Glutamatergic neuron (in vitro differentiated cells): ENCODE data around the gene GOLGA8A. TPM values are rescaled to one million over a fixed set of nuclear protein-coding genes. Genes with fewer than 3 reads are reported as not detected.

Source experiments
- DNase-seq: peaks from one replicate; pipeline ENCODE4 v3.0.0; 2022
- H3K27ac Mint-ChIP-seq: one replicate; pipeline ENCODE4 v1.8.0; 2020; ENCODE audit warnings: mild to moderate bottlenecking, mixed read lengths, inconsistent platforms; ENCODE audit not compliant: unreplicated experiment
- H3K27me3 Mint-ChIP-seq: one replicate; pipeline ENCODE4 v1.8.0; 2020; ENCODE audit warnings: mild to moderate bottlenecking, moderate library complexity, mixed read lengths, inconsistent platforms; ENCODE audit not compliant: unreplicated experiment
- H3K36me3 Mint-ChIP-seq: one replicate; pipeline ENCODE4 v1.8.0; 2020; ENCODE audit warnings: mild to moderate bottlenecking, mixed read lengths, inconsistent platforms; ENCODE audit not compliant: unreplicated experiment
- H3K4me1 Mint-ChIP-seq: one replicate; pipeline ENCODE4 v1.8.0; 2020; ENCODE audit warnings: mild to moderate bottlenecking, low read depth, mixed read lengths, inconsistent platforms; ENCODE audit not compliant: unreplicated experiment
- H3K4me3 Mint-ChIP-seq: one replicate; pipeline ENCODE4 v1.8.0; 2020; ENCODE audit warnings: mild to moderate bottlenecking, mixed read lengths, inconsistent platforms; ENCODE audit not compliant: unreplicated experiment
- H3K9me3 Mint-ChIP-seq: one replicate; pipeline ENCODE4 v1.8.0; 2020; ENCODE audit warnings: mild to moderate bottlenecking, moderate library complexity, mixed read lengths, inconsistent platforms; ENCODE audit not compliant: unreplicated experiment
- total RNA-seq: library from RNA; stranded (reverse); fragmentation: NEBNext Ultra II Directional; extraction: Animal tissue kit (Norgen Biotek cat#: 25700); gene quantifications from one replicate; pipeline ENCODE4 v1.2.1, GENCODE V29; 2021; ENCODE audit not compliant: unreplicated experiment
- TF ChIP-seq, protein P1 (sequence below): fragments of 200-600 bp; sonication (generic); IDR thresholded peaks from one replicate; pipeline ENCODE4 v1.5.0; 2021; ENCODE audit not compliant: partially characterized antibody, unreplicated experiment

The GOLGA8A gene
- total RNA-seq, 1 donor from 2014 or later: 85.7 TPM

DNA sequence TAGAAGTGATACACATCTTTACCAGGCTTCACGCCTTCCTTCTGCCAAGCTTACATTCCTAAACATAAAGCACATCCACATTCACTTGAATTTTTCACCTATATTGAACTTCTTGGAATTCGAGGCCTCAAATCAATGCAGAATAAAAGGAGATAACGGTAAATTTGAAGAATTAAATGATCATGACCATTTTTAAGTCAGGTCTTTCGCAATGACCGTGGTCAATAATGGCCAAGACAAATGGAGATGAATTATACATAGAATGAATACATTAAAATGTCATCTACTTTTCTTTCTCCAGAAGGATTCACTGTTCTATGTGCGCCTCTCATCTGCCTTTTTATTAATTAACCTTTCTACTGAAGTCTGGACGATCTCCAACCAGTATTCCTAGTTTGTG lies 5.3 kb upstream of the GOLGA8A start:
- no peaks in the 10 kb centered on the region for H3K27me3 Mint-ChIP-seq
- H3K27ac Mint-ChIP-seq: no peak overlapping the region
- H3K4me3 Mint-ChIP-seq: no peak overlapping the region
- DNase-seq: no peak
- TF ChIP-seq, protein P1, sequence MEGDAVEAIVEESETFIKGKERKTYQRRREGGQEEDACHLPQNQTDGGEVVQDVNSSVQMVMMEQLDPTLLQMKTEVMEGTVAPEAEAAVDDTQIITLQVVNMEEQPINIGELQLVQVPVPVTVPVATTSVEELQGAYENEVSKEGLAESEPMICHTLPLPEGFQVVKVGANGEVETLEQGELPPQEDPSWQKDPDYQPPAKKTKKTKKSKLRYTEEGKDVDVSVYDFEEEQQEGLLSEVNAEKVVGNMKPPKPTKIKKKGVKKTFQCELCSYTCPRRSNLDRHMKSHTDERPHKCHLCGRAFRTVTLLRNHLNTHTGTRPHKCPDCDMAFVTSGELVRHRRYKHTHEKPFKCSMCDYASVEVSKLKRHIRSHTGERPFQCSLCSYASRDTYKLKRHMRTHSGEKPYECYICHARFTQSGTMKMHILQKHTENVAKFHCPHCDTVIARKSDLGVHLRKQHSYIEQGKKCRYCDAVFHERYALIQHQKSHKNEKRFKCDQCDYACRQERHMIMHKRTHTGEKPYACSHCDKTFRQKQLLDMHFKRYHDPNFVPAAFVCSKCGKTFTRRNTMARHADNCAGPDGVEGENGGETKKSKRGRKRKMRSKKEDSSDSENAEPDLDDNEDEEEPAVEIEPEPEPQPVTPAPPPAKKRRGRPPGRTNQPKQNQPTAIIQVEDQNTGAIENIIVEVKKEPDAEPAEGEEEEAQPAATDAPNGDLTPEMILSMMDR: no peak
- no peaks in the 10 kb centered on the region for H3K36me3 Mint-ChIP-seq
- no peaks in the 10 kb centered on the region for H3K9me3 Mint-ChIP-seq
- no peaks in the 10 kb centered on the region for H3K4me1 Mint-ChIP-seq

GRCh38 chr15:34439878-34440277 lies 2.3 kb upstream of the GOLGA8A start:
- TF ChIP-seq, protein P1: no peak
- peaks cover 4% of the 10 kb centered on the region for H3K4me1 Mint-ChIP-seq
- peaks cover 2% of the 10 kb centered on the region for H3K27me3 Mint-ChIP-seq
- peaks cover 2% of the 10 kb centered on the region for H3K9me3 Mint-ChIP-seq
- H3K36me3 Mint-ChIP-seq: peaks cover 4% of the 10 kb centered on the region
- no peak for DNase-seq
- no peak overlapping the region for H3K4me3 Mint-ChIP-seq
- no peak overlapping the region for H3K27ac Mint-ChIP-seq

DNA sequence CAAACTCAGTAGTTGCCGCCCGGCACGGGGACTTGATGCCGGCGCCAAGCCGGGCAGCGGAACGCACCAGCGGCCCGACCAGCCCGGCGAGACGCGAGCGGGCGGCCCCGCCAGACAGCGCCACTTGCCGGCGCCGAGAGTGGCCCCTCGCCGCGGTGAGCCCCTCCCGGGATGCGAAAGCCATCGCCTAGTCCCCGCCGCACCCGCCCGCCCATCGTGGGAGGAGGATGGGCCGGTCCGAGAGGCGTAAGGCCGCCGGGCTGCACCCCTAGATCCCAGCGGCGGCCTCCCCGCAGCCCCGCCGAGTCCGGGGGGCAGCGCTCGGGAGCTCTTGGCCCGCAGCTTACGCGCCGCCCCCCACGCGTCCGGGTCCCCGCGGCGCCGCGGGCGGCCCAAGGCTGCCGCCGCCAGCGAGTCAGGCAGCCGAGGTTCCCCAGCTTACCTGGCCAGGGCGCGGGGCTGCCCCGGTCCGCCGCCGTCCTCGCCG lies 609 bp downstream of the GOLGA8A start:
- TF ChIP-seq, protein P1: no peak
- no peak overlapping the region for H3K27ac Mint-ChIP-seq
- H3K4me1 Mint-ChIP-seq: peaks cover 6% of the 10 kb centered on the region
- H3K9me3 Mint-ChIP-seq: peaks cover 2% of the 10 kb centered on the region
- DNase-seq: peak; percentile 55
- peaks cover 2% of the 10 kb centered on the region for H3K27me3 Mint-ChIP-seq
- H3K4me3 Mint-ChIP-seq: peak overlapping the region; percentile 79
- peaks cover 4% of the 10 kb centered on the region for H3K36me3 Mint-ChIP-seq

DNA sequence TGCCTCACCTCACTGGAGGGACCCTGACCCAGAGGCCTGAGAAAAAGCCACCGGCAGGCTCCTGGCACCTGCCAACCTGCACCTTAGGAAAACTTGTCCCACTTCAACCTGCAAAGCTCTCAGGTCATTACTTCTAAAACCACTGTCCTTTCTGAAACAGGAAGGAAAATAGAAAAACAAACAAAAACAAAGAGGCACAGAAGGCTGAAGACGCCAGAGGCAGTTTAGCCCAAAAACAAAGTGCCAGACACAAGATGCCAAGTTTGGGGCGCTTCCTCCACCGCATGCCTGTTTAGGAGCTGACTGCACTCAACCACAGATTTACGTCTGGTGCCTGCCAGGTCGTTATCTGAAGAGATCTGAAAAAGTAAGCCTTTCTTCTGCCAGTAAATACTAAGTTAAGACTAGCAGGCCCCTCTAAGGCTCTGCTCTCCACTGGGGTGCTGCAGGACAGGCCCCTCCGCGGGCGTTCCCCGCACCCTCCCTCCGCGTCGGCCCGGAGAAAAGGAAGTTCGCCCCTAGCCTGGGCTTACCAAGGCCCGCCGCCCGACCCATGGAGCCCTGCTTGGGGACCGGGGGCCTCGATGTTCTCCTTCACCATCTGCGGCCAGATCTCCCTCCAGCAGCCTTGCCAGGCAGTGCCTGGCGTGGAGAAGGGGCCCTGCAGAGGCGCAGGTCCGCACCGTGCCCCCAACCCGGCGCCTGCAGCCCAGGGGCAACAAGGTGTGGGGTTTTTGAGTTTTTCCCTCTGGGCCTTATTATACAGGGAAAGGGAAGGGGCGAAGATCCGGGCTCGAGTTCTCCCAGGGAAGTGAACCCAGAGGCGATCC lies 1.3 kb downstream of the GOLGA8A start:
- H3K27ac Mint-ChIP-seq: no peak overlapping the region
- peaks cover 2% of the 10 kb centered on the region for H3K27me3 Mint-ChIP-seq
- H3K4me3 Mint-ChIP-seq: peak overlapping the region; percentile 79
- peaks cover 4% of the 10 kb centered on the region for H3K36me3 Mint-ChIP-seq
- TF ChIP-seq, protein P1: no peak
- no peak for DNase-seq
- peaks cover 6% of the 10 kb centered on the region for H3K4me1 Mint-ChIP-seq
- H3K9me3 Mint-ChIP-seq: peaks cover 2% of the 10 kb centered on the region

- Mint-ChIP-seq H3K4me3 (peak overlapping the region; percentile 47), H3K36me3 (peaks cover 4% of the 10 kb centered on the region), H3K27ac (no peak overlapping the region), H3K4me1 (peaks cover 8% of the 10 kb centered on the region), H3K27me3 (peaks cover 4% of the 10 kb centered on the region), H3K9me3 (peaks cover 2% of the 10 kb centered on the region)
- DNase-seq: no peak
- TF ChIP-seq, protein P1: no peak
Measured at GRCh38 chr15:34435658-34436057, 1.9 kb downstream of the GOLGA8A start.
